GM19043 (cell line): ENCODE measurements around the gene FILIP1L.

Source experiments
- ATAC-seq: cut with Tn5 transposase; IDR thresholded peaks from one replicate; pipeline ENCODE4 v1.9.1; 2021; ENCODE audit warnings: low read depth; ENCODE audit not compliant: unreplicated experiment

The FILIP1L gene

GRCh38 chr3:99900248-99900647 is 214.1 kb downstream of the FILIP1L start:
- no peak for ATAC-seq

DNA sequence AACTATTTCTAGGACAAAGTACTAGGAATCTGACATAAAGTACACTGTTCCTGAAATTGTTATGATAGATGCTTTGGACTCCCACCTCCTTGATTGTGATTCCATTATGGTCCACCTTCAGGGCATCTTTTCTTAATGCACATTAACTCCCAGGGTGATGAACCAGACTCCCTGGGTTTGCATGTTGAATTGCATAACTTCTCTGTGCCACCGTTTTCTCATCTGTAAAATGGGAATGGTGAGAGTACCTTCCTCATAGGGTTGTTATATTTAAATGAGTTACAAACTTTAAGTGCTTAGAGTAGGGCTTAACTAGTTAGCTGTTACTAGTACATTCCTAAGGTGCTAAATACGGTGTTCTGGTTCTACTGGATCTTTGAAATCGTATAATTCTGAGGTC is 214.7 kb downstream of the FILIP1L start:
- ATAC-seq, result no peak

GRCh38 chr3:99896482-99896881 is 217.8 kb downstream of the FILIP1L start:
- no peak for ATAC-seq

GRCh38 chr3:99895703-99896441 is 218.4 kb downstream of the FILIP1L start:
- ATAC-seq, result no peak

- ATAC-seq, result no peak
Observed at GRCh38 chr3:99895131-99895696, 219.1 kb downstream of the FILIP1L start.

GRCh38 chr3:99892332-99892731 is 222.0 kb downstream of the FILIP1L start:
- ATAC-seq, result no peak

DNA sequence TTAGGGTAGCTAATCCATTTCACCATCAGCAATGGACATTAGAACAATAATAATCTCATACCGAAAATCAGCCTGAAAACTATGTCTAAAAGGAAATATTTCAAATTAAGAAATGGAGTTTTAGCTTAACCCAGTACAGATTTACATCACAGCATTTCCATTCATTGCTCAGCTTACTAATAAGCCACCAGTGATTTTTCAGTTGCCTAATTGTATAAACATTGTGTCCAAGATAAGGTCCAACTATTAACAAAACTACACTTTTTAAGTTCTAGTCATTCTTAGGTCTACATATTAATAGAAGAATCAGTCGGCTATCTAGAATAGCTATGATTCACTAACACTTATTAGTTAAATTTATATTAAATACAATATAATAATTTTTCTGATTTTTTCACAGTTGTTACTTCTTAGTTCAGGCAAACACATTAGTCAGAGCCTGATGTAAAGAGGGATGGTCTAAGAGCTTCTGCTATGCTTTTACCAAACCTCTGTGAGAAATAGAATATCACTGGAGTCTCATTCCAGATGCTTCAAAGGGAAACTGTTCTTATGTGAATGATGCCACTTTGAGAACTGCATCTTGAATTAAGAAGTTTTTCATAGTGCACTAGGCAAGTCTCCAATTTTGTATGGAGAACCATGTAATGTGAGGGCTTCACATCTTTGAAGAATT is 222.6 kb downstream of the FILIP1L start:
- ATAC-seq, result no peak

GRCh38 chr3:99885851-99886250 is 228.4 kb downstream of the FILIP1L start:
- ATAC-seq, result no peak

GRCh38 chr3:99885085-99885484 is 229.2 kb downstream of the FILIP1L start:
- no peak for ATAC-seq

DNA sequence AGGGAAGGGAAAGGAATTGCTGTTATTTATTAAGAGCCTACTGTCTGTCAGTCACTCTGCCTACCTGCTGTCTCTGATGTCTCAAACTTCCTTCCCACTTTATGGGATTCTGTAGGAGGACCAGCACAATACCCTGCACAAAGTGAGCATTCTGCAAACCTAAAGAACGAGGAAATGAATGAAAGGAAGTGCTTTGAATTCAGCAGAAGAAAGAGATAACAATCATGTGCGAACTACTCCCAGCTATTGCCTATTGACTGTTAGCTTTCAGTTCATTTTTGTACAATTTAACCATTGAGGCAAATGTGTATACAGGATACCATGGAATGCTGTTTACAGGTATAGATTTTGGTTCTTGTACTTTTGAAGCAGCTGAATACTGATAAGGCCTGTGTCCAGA is 229.8 kb downstream of the FILIP1L start:
- no peak for ATAC-seq

DNA sequence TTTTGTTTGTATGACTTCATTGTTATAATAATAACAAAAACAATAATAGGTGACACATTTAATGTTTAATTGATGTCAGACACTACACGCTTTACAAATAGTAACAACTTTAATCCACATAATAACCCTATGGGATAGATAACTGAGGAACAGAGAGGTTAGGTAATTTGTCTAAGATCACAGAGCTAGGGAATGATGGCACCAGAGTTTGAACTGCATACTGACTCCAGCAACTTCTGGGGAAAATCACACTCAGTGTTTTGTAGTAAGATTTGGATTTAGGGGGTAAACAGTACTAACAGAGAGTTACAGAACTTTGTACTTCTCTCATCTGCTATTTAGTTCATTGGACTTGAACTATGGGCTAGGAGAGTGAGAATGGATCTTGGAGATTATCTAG is 230.6 kb downstream of the FILIP1L start:
- ATAC-seq, result no peak

GRCh38 chr3:99883138-99883461 is 231.2 kb downstream of the FILIP1L start:
- ATAC-seq, result no peak

DNA sequence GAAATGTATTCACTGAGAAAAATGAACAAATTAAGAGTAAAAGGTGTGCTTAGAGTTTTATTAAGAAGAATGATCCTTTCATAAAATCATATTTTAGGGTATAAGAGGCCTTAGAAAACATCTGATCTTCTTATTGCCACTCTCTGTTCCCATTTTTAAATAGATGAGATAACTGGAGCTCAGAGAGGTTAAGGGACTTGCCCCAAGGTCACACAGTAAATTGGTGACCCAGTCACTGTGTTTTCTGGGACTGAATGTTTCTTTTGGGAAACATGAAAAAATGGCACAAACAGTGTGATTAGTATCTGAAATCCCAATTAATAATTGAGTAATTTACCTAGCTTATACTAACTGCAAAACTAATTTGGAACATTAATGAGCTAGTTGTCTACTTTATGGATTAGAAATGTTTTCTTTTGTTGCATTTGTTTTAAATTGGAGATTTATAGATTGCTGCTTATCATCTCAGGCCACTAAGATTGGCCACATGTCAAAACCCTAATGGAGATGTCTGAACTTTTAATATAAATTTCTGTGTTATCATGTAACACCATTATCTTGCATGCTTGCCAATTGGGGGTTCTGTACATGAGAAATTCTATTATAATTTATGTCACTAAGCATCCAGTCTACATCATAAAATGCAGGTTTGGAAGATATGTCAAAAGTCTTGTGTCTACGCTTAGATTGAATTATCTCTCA is 231.7 kb downstream of the FILIP1L start:
- no peak for ATAC-seq

DNA sequence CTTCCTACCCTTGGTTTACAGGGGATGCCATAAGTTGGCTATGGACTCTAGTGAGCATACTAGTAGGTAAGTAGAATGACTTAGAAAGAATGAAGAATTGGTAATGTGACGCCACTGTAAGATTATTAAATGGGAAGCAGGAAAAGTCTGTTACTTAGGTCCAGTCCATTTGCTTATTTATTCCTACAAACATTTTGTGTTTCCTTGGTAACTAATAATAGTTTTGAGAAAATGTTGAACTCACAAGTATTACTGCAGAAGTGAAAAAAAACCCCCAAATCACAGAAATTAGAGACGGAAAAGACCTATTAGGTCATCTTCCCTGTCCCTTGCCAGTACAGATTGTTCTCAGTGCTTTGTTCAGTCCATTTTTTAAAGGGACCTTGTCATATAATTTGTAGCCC is 233.2 kb downstream of the FILIP1L start:
- no peak for ATAC-seq

DNA sequence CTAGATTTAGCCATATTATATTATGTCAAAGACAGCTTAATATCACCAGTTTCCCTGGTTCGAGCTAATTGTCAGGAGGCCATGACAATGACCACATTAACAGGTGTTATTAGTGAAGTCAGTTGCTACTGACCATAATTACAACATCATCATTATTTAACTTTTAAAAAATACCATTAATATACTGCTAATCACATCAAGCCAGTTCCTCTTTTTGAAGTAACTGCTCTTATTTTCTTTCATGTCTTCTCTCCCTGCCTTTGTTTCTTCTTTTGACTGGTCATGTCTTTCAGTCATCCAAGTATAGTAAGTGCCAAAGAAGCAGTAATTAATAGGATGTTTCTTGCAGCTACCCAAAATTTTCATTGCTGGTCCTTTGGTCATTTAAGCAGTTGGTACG is 235.0 kb downstream of the FILIP1L start:
- no peak for ATAC-seq

- no peak for ATAC-seq
Observed at GRCh38 chr3:99878005-99878404, 236.3 kb downstream of the FILIP1L start.

DNA sequence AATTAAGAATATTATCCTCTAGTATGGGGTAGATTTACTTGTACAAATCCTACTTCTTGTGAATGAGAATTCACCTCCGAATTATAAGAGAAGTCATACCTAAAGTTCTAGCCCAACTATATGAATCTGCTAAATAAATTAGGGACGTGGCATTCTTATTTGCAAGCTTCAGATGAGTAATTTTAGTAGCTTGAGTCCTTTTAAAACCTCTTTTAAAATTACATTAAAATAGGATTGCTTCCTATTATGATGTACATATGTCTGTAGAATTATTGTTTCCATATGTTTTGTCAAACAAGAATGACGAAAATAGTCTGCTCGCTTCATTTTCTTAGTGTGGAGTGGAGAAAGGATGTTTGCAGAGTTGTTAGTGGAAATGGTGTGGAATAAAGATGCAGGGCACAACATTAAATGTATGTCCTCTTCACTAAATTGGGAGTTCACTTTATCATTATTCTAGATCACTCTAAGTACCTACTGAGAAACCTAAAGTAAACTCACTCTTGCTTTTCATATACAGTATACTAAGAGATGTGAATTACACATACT is 237.2 kb downstream of the FILIP1L start:
- ATAC-seq, result no peak

GRCh38 chr3:99875929-99876841 is 238.1 kb downstream of the FILIP1L start:
- peak; percentile 84 for ATAC-seq

- no peak for ATAC-seq
Observed at GRCh38 chr3:99875581-99875928, 238.7 kb downstream of the FILIP1L start.
